ENCODE measurements around the gene USHBP1.

GRCh38 chr19:17281391-17282304, 17.1 kb upstream of the USHBP1 start, which contains the start of gene ANKLE1:
- TF ChIP-seq POLR2A (IDR thresholded peaks at IDR 0.05) (no peak), CTCF (IDR thresholded peaks at IDR 0.05) (no peak)

All from right lobe of liver (tissue), 4 donors.